SK-N-SH treated with all-trans-retinoic acid at 6 μM for 48 hours (cell line): Measurements from ENCODE around the gene KCNH1.

Source experiments
- BACH2 ChIP-seq: fragments of 250-450 bp; sonication (Bioruptor Pico); IDR thresholded peaks from 2 replicates; pipeline ENCODE4 v1.9.0; 2021; ENCODE audit warnings: mild to moderate bottlenecking, borderline replicate concordance
- PPARA ChIP-seq: fragments of 250-450 bp; sonication (Bioruptor Pico); IDR thresholded peaks from 2 replicates; pipeline ENCODE4 v1.5.0; 2020; ENCODE audit warnings: mild to moderate bottlenecking, borderline replicate concordance
- RARB ChIP-seq: fragments of 250-450 bp; sonication (Bioruptor Pico); IDR thresholded peaks from 2 replicates; pipeline ENCODE4 v1.8.0; 2021; ENCODE audit warnings: mild to moderate bottlenecking, moderate library complexity
- ZC3H10 ChIP-seq: fragments of 250-450 bp; sonication (Bioruptor Pico); IDR thresholded peaks from 2 replicates; pipeline ENCODE4 v1.5.1; 2021; ENCODE audit warnings: mild to moderate bottlenecking, moderate library complexity
- ZFP3 ChIP-seq: fragments of 250-450 bp; sonication (Bioruptor Pico); IDR thresholded peaks from 2 replicates; pipeline ENCODE4 v1.5.0; 2020; ENCODE audit warnings: mild to moderate bottlenecking, moderate library complexity
- ZNF565 ChIP-seq: fragments of 450-650 bp; formaldehyde crosslinking; conservative IDR thresholded peaks from 2 replicates; pipeline ENCODE4 v1.5.0; 2020; ENCODE audit warnings: low read depth, mild to moderate bottlenecking, moderate library complexity
- ZNF70 ChIP-seq: fragments of 450-650 bp; formaldehyde crosslinking; IDR thresholded peaks from 2 replicates; pipeline ENCODE4 v1.5.0; 2020; ENCODE audit warnings: mild to moderate bottlenecking, moderate library complexity
- TF ChIP-seq, protein P1 (sequence below): fragments of 250-450 bp; sonication (Bioruptor Pico); IDR thresholded peaks from 2 replicates; pipeline ENCODE4 v1.5.1; 2020; ENCODE audit warnings: low read depth, mild to moderate bottlenecking, moderate library complexity
- TF ChIP-seq, protein P2 (sequence below): fragments of 250-450 bp; sonication (Bioruptor Pico); IDR thresholded peaks from 2 replicates; pipeline ENCODE4 v1.8.0; 2021; ENCODE audit warnings: low read depth, mild to moderate bottlenecking, moderate library complexity, borderline replicate concordance

GRCh38 chr1:210711825-210712612 is 421.9 kb downstream of the KCNH1 start:
- TF ChIP-seq, protein P1, sequence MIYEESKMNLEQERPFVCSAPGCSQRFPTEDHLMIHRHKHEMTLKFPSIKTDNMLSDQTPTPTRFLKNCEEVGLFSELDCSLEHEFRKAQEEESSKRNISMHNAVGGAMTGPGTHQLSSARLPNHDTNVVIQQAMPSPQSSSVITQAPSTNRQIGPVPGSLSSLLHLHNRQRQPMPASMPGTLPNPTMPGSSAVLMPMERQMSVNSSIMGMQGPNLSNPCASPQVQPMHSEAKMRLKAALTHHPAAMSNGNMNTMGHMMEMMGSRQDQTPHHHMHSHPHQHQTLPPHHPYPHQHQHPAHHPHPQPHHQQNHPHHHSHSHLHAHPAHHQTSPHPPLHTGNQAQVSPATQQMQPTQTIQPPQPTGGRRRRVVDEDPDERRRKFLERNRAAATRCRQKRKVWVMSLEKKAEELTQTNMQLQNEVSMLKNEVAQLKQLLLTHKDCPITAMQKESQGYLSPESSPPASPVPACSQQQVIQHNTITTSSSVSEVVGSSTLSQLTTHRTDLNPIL: no peak
- TF ChIP-seq, protein P2, sequence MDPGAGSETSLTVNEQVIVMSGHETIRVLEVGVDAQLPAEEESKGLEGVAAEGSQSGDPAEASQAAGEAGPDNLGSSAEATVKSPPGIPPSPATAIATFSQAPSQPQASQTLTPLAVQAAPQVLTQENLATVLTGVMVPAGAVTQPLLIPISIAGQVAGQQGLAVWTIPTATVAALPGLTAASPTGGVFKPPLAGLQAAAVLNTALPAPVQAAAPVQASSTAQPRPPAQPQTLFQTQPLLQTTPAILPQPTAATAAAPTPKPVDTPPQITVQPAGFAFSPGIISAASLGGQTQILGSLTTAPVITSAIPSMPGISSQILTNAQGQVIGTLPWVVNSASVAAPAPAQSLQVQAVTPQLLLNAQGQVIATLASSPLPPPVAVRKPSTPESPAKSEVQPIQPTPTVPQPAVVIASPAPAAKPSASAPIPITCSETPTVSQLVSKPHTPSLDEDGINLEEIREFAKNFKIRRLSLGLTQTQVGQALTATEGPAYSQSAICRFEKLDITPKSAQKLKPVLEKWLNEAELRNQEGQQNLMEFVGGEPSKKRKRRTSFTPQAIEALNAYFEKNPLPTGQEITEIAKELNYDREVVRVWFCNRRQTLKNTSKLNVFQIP: no peak
- TF ChIP-seq ZC3H10 (CRISPR knock-in tag) (no peak), BACH2 (CRISPR knock-in tag) (no peak), RARB (CRISPR knock-in tag) (no peak), ZNF70 (CRISPR knock-in tag) (no peak), ZNF565 (no peak), PPARA (no peak), ZFP3 (no peak)
